Measurements from ENCODE around the gene CEP295NL. TPM values are rescaled to one million over a fixed set of nuclear protein-coding genes. Genes with fewer than 3 reads are reported as not detected.

Gene CEP295NL
- polyA plus RNA-seq, 3 donors, result 0.38 to 0.81 TPM; not detected in 1

DNA sequence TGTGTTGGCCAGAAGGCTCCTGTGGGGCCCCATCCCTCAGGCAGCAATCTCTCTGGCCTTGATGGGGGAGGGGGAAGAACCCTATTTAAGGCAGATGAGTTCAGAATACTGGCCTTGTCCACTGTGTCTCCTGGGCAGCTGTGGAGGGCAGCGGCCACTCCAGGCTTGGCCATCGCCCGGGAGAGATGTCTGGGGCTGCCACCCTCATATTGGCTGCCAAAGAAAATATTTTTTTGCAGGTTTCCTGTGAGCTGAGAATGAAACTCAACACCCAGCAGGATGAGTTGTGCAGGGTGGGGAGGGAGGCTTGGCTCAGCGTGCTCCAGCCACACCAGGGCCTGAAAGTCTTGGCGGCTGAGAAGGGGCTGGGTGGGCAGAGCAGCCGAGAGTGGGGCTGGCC lies 36.6 kb upstream of the CEP295NL start:
- Histone ChIP-seq H3K4me2 (replicated peaks; ENCODE audit: extremely low read depth, low read length, poor library complexity, severe bottlenecking) (no peak overlapping the region), H4K20me1 (ENCODE audit: insufficient read depth, low read length) (no peaks in the 10 kb centered on the region), H2AFZ (ENCODE audit: insufficient read depth, low read depth, low read length, poor library complexity, severe bottlenecking) (no peak overlapping the region), H3K36me3 (replicated peaks in 1 of 2; ENCODE audit: control insufficient read depth in 1 of 2, insufficient read depth in 2 of 2, low read length in 2 of 2) (no peaks in the 10 kb centered on the region), H3K27ac (ENCODE audit: low read depth in 1 of 2, low read length in 2 of 2) (no peak overlapping the region), H3K4me1 (ENCODE audit: control insufficient read depth in 1 of 2, insufficient read depth in 2 of 2, low read length in 2 of 2) (peaks cover 1 to 2% of the 10 kb centered on the region in 2 donors), H3K79me2 (ENCODE audit: insufficient read depth, low read length) (no peaks in the 10 kb centered on the region), H3K4me3 (replicated peaks in 1 of 3; ENCODE audit: low read depth in 2 of 3, low read length in 3 of 3) (no peak overlapping the region), H3K27me3 (ENCODE audit: control insufficient read depth in 2 of 2, insufficient read depth in 2 of 2, low read length in 2 of 2) (no peaks in the 10 kb centered on the region), H3K9me3 (replicated peaks in 1 of 2; ENCODE audit: control insufficient read depth in 1 of 2, insufficient read depth in 1 of 2, low read length in 2 of 2) (no peaks in the 10 kb centered on the region), H3K9ac (ENCODE audit: insufficient read depth, low read length, poor library complexity, severe bottlenecking) (no peak overlapping the region)
- no peak overlapping the region for H3K4me3 Mint-ChIP-seq
- TF ChIP-seq, protein P1, sequence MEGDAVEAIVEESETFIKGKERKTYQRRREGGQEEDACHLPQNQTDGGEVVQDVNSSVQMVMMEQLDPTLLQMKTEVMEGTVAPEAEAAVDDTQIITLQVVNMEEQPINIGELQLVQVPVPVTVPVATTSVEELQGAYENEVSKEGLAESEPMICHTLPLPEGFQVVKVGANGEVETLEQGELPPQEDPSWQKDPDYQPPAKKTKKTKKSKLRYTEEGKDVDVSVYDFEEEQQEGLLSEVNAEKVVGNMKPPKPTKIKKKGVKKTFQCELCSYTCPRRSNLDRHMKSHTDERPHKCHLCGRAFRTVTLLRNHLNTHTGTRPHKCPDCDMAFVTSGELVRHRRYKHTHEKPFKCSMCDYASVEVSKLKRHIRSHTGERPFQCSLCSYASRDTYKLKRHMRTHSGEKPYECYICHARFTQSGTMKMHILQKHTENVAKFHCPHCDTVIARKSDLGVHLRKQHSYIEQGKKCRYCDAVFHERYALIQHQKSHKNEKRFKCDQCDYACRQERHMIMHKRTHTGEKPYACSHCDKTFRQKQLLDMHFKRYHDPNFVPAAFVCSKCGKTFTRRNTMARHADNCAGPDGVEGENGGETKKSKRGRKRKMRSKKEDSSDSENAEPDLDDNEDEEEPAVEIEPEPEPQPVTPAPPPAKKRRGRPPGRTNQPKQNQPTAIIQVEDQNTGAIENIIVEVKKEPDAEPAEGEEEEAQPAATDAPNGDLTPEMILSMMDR (IDR thresholded peaks at IDR 0.05), result no peak
- H3K36me3 Mint-ChIP-seq, result no peaks in the 10 kb centered on the region
- H3K27ac Mint-ChIP-seq, result no peak overlapping the region
- DNase-seq, result no peak
- H3K27me3 Mint-ChIP-seq (ENCODE audit: low read depth in 3 of 3), result peaks cover 1 to 4% (median 3%) of the 10 kb centered on the region in 3 donors
- H3K9me3 Mint-ChIP-seq, result peaks cover 0 to 2% (median 0%) of the 10 kb centered on the region in 7 donors
- peaks cover 4% of the 10 kb centered on the region for H3K4me1 Mint-ChIP-seq
- 96% methylated on average over 4 of the region's 6 CpGs for whole genome bisulfite sequencing (ENCODE audit: insufficient coverage)
- intact Hi-C loops (cut with micrococcal nuclease), result no loop called here

DNA sequence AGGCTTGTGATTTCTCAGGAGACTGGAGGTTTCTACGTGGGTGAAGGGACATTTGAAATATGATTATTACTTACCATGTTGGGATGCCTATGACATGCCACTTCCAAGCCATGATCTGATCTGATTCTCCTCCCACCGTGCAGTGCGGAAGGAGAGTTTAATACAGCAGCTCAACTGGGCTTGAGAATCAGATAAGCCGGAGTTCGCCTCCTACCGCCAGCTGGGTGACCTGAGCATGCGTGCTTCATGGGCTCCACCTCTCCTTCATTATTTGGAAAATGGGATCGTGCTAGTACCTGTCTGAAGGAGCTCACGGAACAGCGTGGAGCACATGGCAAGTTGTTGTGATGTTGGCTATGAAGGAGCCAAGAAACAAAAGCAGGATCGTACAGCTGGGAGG lies 34.6 kb upstream of the CEP295NL start:
- H3K27me3 Mint-ChIP-seq (ENCODE audit: low read depth in 3 of 3), result peaks cover 1 to 6% (median 2%) of the 10 kb centered on the region in 3 donors
- TF ChIP-seq, protein P1 (IDR thresholded peaks at IDR 0.05), result no peak
- DNase-seq, result no peak
- Histone ChIP-seq H3K4me3 (replicated peaks in 1 of 3; ENCODE audit: low read depth in 2 of 3, low read length in 3 of 3) (no peak overlapping the region), H3K9me3 (replicated peaks in 1 of 2; ENCODE audit: control insufficient read depth in 1 of 2, insufficient read depth in 1 of 2, low read length in 2 of 2) (no peaks in the 10 kb centered on the region), H3K9ac (ENCODE audit: insufficient read depth, low read length, poor library complexity, severe bottlenecking) (no peak overlapping the region), H3K27ac (ENCODE audit: low read depth in 1 of 2, low read length in 2 of 2) (no peak overlapping the region), H2AFZ (ENCODE audit: insufficient read depth, low read depth, low read length, poor library complexity, severe bottlenecking) (no peak overlapping the region), H3K36me3 (replicated peaks in 1 of 2; ENCODE audit: control insufficient read depth in 1 of 2, insufficient read depth in 2 of 2, low read length in 2 of 2) (no peaks in the 10 kb centered on the region), H3K4me2 (replicated peaks; ENCODE audit: extremely low read depth, low read length, poor library complexity, severe bottlenecking) (no peak overlapping the region), H4K20me1 (ENCODE audit: insufficient read depth, low read length) (no peaks in the 10 kb centered on the region), H3K79me2 (ENCODE audit: insufficient read depth, low read length) (no peaks in the 10 kb centered on the region), H3K27me3 (ENCODE audit: control insufficient read depth in 2 of 2, insufficient read depth in 2 of 2, low read length in 2 of 2) (no peaks in the 10 kb centered on the region), H3K4me1 (ENCODE audit: control insufficient read depth in 1 of 2, insufficient read depth in 2 of 2, low read length in 2 of 2) (peaks cover 18 to 21% of the 10 kb centered on the region in 2 donors)
- H3K27ac Mint-ChIP-seq, result no peak overlapping the region
- no peaks in the 10 kb centered on the region for H3K9me3 Mint-ChIP-seq
- intact Hi-C loops (cut with micrococcal nuclease), result no loop called here
- WGBS (ENCODE audit: insufficient coverage), result 80% methylated on average over 6 of the region's 11 CpGs
- peaks cover 0 to 2% of the 10 kb centered on the region in 2 donors for H3K36me3 Mint-ChIP-seq
- H3K4me3 Mint-ChIP-seq, result no peak overlapping the region
- peaks cover 22% of the 10 kb centered on the region for H3K4me1 Mint-ChIP-seq

All from CD14-positive monocyte (primary cell).